ENCODE measurements around the gene NPM1.

Gene NPM1

DNA sequence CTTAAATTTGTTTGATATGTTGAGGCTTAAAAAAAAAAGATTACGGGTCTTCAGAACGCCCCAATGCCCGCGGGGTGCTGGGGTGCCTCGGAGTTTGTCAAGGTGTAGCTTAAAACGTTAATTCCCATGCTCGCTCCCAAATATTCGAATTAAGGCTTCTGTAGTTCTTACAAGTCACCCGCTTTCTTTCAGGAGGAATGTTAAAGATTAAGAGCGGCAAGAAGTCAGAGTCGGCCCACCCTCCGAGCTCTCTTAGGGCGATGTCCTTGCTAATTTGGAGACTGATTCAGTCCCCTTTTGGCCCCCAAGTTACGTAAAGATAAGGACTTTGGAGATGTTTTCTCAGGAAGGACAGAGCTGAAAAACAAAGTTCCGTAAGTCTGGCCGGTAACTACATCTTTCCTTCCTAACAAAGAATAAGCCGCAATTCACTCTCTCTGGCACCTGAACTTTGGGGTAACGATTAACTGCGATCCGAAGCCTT is 746 bp upstream of the NPM1 start:
- Histone ChIP-seq H3K36me3 (ENCODE audit: control insufficient read depth in 2 of 2, insufficient read depth in 1 of 2, low read length in 2 of 2) (peaks cover 8 to 35% of the 10 kb centered on the region in 2 experiments; a peak in 2 of 3 replicates), H3K9me3 (ENCODE audit: control insufficient read depth, insufficient read depth, low read depth, low read length) (no peaks in the 10 kb centered on the region), H3K4me1 (ENCODE audit: control insufficient read depth, insufficient read depth, low read length) (no peaks in the 10 kb centered on the region), H3K27ac (ENCODE audit: extremely low read depth, low read depth, low read length) (peak overlapping the region; percentile 88), H3K4me3 (ENCODE audit: low read depth, low read length) (peak overlapping the region; percentile 63)
- CTCF ChIA-PET = no interaction called here
- POLR2A ChIA-PET = interaction anchor here (0.7 to 1.9 kb wide), 8 partner anchors 9 to 620 kb away, joined by 3 to 8 read pairs (median 4); partner anchors contain the start of genes FBXW11 and TLX3
- TF ChIP-seq ZFP37 (tag by site-specific recombination; IDR thresholded peaks at IDR 0.05) (0 out of 2 replicates have a peak, but pooled peaks have one; percentile 74), OSR2 (tag by site-specific recombination; IDR thresholded peaks at IDR 0.05) (no peak), ZNF530 (tag by site-specific recombination; IDR thresholded peaks at IDR 0.05; ENCODE audit: low read depth) (no peak), ZNF843 (tag by site-specific recombination; IDR thresholded peaks at IDR 0.05) (no peak), ZNF768 (tag by site-specific recombination; IDR thresholded peaks at IDR 0.05) (no peak), ZNF623 (tag by site-specific recombination; IDR thresholded peaks at IDR 0.05) (0 out of 2 replicates have a peak, but pooled peaks have one; percentile 17), IKZF3 (tag by site-specific recombination; IDR thresholded peaks at IDR 0.05) (0 out of 2 replicates have a peak, but pooled peaks have one; percentile 8), ZNF391 (tag by site-specific recombination; IDR thresholded peaks at IDR 0.05; ENCODE audit: borderline replicate concordance, low read depth) (no peak), ZSCAN30 (tag by site-specific recombination; IDR thresholded peaks at IDR 0.05) (peak; percentile 19; the same call in 1 of the 2 replicates), ZNF660 (tag by site-specific recombination; IDR thresholded peaks at IDR 0.05) (peak; percentile 80; the same call in 1 of the 2 replicates), KLF10 (tag by site-specific recombination; IDR thresholded peaks at IDR 0.05) (0 out of 2 replicates have a peak, but pooled peaks have one; percentile 31), ZNF2 (tag by site-specific recombination; IDR thresholded peaks at IDR 0.05) (0 out of 2 replicates have a peak, but pooled peaks have one; percentile 11), OVOL3 (tag by site-specific recombination; IDR thresholded peaks at IDR 0.05) (no peak), SP2 (tag by site-specific recombination; IDR thresholded peaks at IDR 0.05) (no peak), ZNF629 (tag by site-specific recombination; IDR thresholded peaks at IDR 0.05) (no peak), ZFP41 (tag by site-specific recombination; IDR thresholded peaks at IDR 0.05; ENCODE audit: borderline replicate concordance) (no peak), ZNF792 (tag by site-specific recombination; IDR thresholded peaks at IDR 0.05) (no peak)
- TF ChIP-seq, protein P1, sequence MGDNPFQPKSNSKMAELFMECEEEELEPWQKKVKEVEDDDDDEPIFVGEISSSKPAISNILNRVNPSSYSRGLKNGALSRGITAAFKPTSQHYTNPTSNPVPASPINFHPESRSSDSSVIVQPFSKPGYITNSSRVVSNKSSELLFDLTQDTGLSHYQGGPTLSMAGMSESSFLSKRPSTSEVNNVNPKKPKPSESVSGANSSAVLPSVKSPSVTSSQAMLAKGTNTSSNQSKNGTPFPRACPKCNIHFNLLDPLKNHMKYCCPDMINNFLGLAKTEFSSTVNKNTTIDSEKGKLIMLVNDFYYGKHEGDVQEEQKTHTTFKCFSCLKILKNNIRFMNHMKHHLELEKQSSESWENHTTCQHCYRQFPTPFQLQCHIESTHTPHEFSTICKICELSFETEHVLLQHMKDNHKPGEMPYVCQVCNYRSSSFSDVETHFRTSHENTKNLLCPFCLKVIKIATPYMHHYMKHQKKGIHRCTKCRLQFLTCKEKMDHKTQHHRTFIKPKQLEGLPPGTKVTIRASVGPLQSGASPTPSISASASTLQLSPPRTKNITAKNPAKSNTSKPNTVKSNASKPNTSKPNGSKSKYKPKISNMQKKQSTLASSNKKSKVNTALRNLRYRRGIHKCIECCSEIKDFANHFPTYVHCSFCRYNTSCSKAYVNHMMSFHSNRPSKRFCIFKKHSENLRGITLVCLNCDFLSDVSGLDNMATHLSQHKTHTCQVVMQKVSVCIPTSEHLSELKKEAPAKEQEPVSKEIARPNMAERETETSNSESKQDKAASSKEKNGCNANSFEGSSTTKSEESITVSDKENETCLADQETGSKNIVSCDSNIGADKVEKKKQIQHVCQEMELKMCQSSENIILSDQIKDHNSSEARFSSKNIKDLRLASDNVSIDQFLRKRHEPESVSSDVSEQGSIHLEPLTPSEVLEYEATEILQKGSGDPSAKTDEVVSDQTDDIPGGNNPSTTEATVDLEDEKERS (tag by site-specific recombination; IDR thresholded peaks at IDR 0.05) = no peak
- TF ChIP-seq, protein P2, sequence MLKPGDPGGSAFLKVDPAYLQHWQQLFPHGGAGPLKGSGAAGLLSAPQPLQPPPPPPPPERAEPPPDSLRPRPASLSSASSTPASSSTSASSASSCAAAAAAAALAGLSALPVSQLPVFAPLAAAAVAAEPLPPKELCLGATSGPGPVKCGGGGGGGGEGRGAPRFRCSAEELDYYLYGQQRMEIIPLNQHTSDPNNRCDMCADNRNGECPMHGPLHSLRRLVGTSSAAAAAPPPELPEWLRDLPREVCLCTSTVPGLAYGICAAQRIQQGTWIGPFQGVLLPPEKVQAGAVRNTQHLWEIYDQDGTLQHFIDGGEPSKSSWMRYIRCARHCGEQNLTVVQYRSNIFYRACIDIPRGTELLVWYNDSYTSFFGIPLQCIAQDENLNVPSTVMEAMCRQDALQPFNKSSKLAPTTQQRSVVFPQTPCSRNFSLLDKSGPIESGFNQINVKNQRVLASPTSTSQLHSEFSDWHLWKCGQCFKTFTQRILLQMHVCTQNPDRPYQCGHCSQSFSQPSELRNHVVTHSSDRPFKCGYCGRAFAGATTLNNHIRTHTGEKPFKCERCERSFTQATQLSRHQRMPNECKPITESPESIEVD (tag by site-specific recombination; IDR thresholded peaks at IDR 0.05) = no peak
- TF ChIP-seq, protein P3, sequence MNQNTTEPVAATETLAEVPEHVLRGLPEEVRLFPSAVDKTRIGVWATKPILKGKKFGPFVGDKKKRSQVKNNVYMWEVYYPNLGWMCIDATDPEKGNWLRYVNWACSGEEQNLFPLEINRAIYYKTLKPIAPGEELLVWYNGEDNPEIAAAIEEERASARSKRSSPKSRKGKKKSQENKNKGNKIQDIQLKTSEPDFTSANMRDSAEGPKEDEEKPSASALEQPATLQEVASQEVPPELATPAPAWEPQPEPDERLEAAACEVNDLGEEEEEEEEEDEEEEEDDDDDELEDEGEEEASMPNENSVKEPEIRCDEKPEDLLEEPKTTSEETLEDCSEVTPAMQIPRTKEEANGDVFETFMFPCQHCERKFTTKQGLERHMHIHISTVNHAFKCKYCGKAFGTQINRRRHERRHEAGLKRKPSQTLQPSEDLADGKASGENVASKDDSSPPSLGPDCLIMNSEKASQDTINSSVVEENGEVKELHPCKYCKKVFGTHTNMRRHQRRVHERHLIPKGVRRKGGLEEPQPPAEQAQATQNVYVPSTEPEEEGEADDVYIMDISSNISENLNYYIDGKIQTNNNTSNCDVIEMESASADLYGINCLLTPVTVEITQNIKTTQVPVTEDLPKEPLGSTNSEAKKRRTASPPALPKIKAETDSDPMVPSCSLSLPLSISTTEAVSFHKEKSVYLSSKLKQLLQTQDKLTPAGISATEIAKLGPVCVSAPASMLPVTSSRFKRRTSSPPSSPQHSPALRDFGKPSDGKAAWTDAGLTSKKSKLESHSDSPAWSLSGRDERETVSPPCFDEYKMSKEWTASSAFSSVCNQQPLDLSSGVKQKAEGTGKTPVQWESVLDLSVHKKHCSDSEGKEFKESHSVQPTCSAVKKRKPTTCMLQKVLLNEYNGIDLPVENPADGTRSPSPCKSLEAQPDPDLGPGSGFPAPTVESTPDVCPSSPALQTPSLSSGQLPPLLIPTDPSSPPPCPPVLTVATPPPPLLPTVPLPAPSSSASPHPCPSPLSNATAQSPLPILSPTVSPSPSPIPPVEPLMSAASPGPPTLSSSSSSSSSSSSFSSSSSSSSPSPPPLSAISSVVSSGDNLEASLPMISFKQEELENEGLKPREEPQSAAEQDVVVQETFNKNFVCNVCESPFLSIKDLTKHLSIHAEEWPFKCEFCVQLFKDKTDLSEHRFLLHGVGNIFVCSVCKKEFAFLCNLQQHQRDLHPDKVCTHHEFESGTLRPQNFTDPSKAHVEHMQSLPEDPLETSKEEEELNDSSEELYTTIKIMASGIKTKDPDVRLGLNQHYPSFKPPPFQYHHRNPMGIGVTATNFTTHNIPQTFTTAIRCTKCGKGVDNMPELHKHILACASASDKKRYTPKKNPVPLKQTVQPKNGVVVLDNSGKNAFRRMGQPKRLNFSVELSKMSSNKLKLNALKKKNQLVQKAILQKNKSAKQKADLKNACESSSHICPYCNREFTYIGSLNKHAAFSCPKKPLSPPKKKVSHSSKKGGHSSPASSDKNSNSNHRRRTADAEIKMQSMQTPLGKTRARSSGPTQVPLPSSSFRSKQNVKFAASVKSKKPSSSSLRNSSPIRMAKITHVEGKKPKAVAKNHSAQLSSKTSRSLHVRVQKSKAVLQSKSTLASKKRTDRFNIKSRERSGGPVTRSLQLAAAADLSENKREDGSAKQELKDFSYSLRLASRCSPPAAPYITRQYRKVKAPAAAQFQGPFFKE (tag by site-specific recombination; IDR thresholded peaks at IDR 0.05; ENCODE audit: borderline replicate concordance) = no peak
- TF ChIP-seq, protein P4, sequence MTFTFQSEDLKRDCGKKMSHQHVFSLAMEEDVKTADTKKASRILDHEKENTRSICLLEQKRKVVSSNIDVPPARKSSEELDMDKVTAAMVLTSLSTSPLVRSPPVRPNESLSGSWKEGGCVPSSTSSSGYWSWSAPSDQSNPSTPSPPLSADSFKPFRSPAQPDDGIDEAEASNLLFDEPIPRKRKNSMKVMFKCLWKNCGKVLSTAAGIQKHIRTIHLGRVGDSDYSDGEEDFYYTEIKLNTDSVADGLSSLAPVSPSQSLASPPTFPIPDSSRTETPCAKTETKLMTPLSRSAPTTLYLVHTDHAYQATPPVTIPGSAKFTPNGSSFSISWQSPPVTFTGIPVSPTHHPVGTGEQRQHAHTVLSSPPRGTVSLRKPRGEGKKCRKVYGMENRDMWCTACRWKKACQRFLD (tag by site-specific recombination; IDR thresholded peaks at IDR 0.05) = no peak
- TF ChIP-seq, protein P5, sequence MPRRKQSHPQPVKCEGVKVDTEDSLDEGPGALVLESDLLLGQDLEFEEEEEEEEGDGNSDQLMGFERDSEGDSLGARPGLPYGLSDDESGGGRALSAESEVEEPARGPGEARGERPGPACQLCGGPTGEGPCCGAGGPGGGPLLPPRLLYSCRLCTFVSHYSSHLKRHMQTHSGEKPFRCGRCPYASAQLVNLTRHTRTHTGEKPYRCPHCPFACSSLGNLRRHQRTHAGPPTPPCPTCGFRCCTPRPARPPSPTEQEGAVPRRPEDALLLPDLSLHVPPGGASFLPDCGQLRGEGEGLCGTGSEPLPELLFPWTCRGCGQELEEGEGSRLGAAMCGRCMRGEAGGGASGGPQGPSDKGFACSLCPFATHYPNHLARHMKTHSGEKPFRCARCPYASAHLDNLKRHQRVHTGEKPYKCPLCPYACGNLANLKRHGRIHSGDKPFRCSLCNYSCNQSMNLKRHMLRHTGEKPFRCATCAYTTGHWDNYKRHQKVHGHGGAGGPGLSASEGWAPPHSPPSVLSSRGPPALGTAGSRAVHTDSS (tag by site-specific recombination; IDR thresholded peaks at IDR 0.05) = peak; percentile 6; the same call in 1 of the 2 replicates
- TF ChIP-seq, protein P6, sequence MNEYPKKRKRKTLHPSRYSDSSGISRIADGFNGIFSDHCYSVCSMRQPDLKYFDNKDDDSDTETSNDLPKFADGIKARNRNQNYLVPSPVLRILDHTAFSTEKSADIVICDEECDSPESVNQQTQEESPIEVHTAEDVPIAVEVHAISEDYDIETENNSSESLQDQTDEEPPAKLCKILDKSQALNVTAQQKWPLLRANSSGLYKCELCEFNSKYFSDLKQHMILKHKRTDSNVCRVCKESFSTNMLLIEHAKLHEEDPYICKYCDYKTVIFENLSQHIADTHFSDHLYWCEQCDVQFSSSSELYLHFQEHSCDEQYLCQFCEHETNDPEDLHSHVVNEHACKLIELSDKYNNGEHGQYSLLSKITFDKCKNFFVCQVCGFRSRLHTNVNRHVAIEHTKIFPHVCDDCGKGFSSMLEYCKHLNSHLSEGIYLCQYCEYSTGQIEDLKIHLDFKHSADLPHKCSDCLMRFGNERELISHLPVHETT (tag by site-specific recombination; IDR thresholded peaks at IDR 0.05) = peak; percentile 16; the same call in 1 of the 2 replicates
